ENCODE data around the gene ZNF345.

DNA sequence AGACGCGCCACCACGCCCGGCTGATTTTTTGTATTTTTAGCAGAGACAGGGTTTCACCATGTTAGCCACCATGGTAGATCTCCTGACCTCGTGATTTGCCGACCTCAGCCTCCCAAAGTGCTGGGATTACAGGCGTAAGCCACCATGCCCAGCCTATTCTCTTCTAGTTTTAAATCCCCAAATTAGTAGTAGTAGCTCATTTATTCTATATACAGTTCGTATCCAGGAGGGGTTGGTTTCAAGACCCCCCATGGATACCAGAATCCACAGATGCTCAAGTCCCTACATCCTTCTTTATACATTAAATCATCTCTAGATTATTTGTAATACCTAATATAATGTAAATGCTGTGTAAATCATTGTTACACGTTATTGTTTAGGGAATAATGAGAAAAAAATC, 67.4 kb downstream of the ZNF345 start:
- TF ChIP-seq EZH2phosphoT487 (IDR thresholded peaks at IDR 0.05; ENCODE audit: insufficient read depth, low read depth) = no peak
- TF ChIP-seq EZH2 (IDR thresholded peaks at IDR 0.05; ENCODE audit: insufficient read depth, poor library complexity, severe bottlenecking) = no peak
